ENCODE measurements around the gene PANK3.

PANK3 gene

DNA sequence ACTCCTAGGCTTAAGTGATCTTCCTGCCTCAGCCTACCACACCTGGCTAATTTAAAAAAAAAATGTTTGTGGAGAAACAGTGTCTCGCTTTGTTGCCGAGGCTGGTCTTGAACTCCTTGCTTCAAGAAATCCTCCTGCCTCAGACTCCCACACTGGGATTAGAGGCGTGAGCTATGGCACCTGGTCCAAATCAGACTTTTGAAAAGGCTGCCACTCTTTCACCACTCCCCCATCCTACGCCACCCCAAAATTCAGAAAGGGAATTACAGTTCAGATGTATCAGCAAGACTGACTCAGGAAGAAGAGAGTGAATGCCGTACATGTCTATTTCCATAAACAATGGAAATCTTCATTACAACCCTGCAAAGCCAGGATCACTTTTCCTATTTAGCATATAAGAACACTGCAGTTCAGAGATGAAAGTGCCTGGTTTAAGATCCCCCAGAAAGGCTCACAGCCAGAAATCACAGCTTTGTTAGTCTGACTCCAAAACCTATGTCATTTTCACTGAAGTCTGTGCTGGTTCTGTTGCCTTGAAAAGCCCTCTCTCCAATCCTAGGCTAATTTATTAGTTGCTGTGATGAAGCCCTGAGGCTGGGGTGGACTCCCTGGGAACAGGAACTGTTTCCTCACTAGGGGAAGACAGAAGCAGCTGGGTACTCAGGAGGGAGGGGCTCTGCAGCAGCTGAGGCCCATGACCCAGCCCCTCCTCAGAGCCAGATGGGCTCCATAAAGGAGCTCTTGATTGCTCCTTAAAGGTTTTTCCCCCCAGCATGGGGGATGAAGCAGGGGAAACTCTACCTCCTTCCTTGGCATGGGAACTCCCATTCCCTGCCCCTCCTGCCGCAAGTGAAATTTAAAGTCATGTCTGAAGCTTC is 46.9 kb downstream of the PANK3 start:
- TF ChIP-seq POLR2A (IDR thresholded peaks at IDR 0.05; ENCODE audit: low read depth, low read length) (no peak), TAF1 (IDR thresholded peaks at IDR 0.05; ENCODE audit: borderline replicate concordance, low read depth, low read length) (no peak), POLR2AphosphoS5 (IDR thresholded peaks at IDR 0.05; ENCODE audit: low read depth, low read length) (no peak)
- FAIRE-seq = no peak
- DNase-seq (ENCODE audit: insufficient read length) = no peak

GRCh38 chr5:168531191-168531590 is 48.0 kb downstream of the PANK3 start:
- TF ChIP-seq TAF1 (IDR thresholded peaks at IDR 0.05; ENCODE audit: borderline replicate concordance, low read depth, low read length) = no peak
- TF ChIP-seq POLR2AphosphoS5 (IDR thresholded peaks at IDR 0.05; ENCODE audit: low read depth, low read length) = no peak
- no peak for TF ChIP-seq POLR2A (IDR thresholded peaks at IDR 0.05; ENCODE audit: low read depth, low read length)
- FAIRE-seq (no peak), DNase-seq (ENCODE audit: insufficient read length) (no peak)

DNA sequence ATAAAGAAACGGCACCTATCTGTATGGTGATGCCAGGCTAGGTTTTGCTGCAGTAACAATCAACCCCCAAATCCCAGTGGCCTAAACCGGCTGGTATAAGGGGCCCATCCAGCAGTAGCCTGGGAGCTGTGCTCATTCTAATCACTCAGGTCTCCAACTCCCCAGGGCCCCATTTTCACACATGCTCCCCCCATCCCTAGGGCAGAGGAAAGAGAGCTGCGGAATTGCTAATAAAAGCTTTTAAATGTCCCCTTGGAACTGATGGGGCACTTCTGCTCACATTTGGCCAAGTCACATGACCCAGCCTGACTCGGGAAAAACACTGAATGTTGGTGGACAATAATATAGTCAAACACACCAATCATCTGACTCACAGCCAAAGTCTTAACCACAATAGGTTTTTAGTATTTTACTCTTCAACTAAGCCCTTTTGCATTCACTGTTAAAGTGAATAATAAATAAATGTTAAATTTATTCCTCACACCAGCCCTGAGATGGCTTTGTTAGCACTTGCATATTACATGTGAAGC is 48.5 kb downstream of the PANK3 start:
- TF ChIP-seq POLR2A (IDR thresholded peaks at IDR 0.05; ENCODE audit: low read depth, low read length) (no peak), POLR2AphosphoS5 (IDR thresholded peaks at IDR 0.05; ENCODE audit: low read depth, low read length) (no peak), TAF1 (IDR thresholded peaks at IDR 0.05; ENCODE audit: borderline replicate concordance, low read depth, low read length) (no peak)
- no peak for DNase-seq (ENCODE audit: insufficient read length)
- no peak for FAIRE-seq

- TF ChIP-seq POLR2AphosphoS5 (IDR thresholded peaks at IDR 0.05; ENCODE audit: low read depth, low read length) (no peak), TAF1 (IDR thresholded peaks at IDR 0.05; ENCODE audit: borderline replicate concordance, low read depth, low read length) (no peak), POLR2A (IDR thresholded peaks at IDR 0.05; ENCODE audit: low read depth, low read length) (no peak)
- FAIRE-seq (no peak), DNase-seq (ENCODE audit: insufficient read length) (no peak)
Measured at GRCh38 chr5:168529374-168530234, 49.6 kb downstream of the PANK3 start.

DNA sequence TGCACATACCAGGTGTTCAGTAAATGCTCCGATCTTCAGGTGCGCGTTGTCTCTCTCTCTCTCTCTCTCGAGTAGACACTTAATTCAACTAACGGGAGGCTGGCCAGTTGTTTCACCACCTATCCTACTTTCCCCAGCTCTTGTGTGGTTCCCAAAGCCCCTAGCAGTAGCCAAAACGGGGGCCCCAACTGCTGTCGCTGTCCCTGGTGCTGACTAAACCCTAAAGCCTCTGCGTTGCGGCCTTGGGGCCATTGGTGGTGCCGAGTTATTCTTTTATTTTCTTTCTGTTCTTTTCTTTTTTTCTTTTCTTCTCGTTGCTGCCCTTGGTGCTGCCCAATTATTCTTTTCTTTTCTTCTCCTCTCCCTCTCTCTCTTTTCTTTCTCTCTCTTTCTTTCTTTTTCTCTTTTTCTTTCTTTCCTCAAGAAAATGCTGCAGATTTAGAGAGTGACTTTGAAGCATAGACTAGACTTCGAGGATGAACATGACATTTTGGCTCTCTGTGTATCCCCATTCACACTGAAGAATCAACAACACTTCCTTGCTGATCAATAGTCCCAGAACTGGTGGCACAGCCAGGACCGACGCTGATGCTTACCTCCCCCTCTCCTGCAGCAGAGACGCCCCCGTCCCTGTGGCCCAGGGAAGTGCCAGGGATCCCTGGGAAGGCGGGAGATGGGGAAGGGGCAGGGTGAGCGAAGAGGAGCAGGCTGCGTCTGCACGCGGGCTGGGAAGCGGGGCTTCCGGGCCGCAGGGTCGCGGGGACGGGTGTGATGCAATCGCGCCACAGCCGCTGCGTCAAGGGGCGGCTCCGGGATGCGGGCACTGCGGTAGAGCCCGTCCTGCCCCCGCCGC is 50.4 kb downstream of the PANK3 start, which contains the start of gene FBLL1:
TSS of gene FBLL1 (plus strand) at position 785 of the 853 bp plus-strand sequence. CDS start 200 bp downstream, outside the sequence.
- no peak for DNase-seq (ENCODE audit: insufficient read length)
- TF ChIP-seq POLR2AphosphoS5 (IDR thresholded peaks at IDR 0.05; ENCODE audit: low read depth, low read length) (no peak), TAF1 (IDR thresholded peaks at IDR 0.05; ENCODE audit: borderline replicate concordance, low read depth, low read length) (no peak), POLR2A (IDR thresholded peaks at IDR 0.05; ENCODE audit: low read depth, low read length) (no peak)

GRCh38 chr5:168527756-168528295 is 51.3 kb downstream of the PANK3 start:
- FAIRE-seq (no peak), DNase-seq (ENCODE audit: insufficient read length) (no peak)
- no peak for TF ChIP-seq POLR2AphosphoS5 (IDR thresholded peaks at IDR 0.05; ENCODE audit: low read depth, low read length)
- TF ChIP-seq POLR2A (IDR thresholded peaks at IDR 0.05; ENCODE audit: low read depth, low read length) = no peak
- no peak for TF ChIP-seq TAF1 (IDR thresholded peaks at IDR 0.05; ENCODE audit: borderline replicate concordance, low read depth, low read length)

More for the DNA sequence above, 50.4 kb downstream of the PANK3 start, which contains the start of gene FBLL1:
- FAIRE-seq = no peak

- TF ChIP-seq TAF1 (IDR thresholded peaks at IDR 0.05; ENCODE audit: borderline replicate concordance, low read depth, low read length) (no peak), POLR2AphosphoS5 (IDR thresholded peaks at IDR 0.05; ENCODE audit: low read depth, low read length) (no peak), POLR2A (IDR thresholded peaks at IDR 0.05; ENCODE audit: low read depth, low read length) (no peak)
- no peak for FAIRE-seq
- DNase-seq (ENCODE audit: insufficient read length) = no peak
Measured at GRCh38 chr5:168525856-168526255, 53.3 kb downstream of the PANK3 start.

DNA sequence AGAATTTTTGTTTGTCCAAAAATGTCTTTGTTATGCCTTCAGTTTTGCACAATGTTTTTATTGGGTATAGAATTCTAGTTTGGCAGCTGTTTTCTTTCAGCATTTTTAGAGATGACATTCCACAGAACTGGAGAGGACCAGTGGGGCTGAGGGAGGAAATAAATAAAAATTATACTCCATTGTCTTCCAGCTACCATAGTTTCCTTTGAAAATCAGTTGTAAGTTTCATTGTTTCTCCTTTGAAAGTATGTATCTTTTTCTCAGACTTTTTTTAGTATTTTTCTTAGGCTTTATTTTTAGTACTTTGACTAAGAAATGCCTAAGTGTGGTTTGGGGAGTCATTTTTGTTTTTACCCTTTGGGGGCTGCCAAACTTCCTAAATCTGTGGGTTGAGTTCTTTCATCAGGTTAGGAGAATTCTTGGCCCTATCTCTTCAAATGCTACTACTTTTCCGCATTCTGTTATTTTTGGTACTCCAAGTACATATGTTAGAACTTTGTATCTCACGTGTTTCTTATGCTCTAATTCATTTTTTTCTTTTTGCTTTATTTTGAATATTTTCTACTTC is 65.2 kb downstream of the PANK3 start:
- no peak for TF ChIP-seq POLR2AphosphoS5 (IDR thresholded peaks at IDR 0.05; ENCODE audit: low read depth, low read length)
- no peak for TF ChIP-seq POLR2A (IDR thresholded peaks at IDR 0.05; ENCODE audit: low read depth, low read length)
- FAIRE-seq = no peak
- no peak for DNase-seq (ENCODE audit: insufficient read length)

DNA sequence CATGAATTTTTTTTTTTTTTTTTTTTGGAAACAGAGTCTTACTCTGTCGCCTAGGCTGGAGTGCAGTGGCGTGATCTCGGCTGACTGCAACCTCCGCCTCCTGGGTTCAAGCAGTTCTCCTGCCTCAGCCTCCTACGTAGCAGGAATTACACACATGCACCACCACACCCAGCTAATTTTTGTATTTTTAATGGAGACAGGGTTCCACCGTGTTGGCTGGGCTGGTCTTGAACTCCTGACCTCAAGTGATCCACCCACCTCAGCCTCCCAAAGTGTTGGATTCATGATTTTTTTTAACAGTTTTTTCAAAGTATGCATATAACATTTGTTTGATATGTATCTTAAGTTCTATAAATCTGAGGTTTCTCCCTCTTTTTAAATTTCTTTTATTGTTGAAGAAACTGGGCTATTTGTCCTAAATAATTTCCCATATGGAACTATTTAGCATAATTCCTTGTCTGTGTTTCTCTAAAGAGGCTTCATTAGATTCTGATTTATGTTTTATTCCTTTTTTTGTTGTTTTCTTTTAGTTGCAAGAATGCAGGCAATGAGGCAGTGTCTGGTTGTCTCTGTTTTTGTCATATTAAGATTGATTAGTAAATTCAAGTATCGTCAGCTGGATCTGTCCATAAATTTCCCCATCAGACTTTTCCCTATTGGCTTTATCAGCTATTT is 76.5 kb downstream of the PANK3 start:
- TF ChIP-seq TAF1 (IDR thresholded peaks at IDR 0.05; ENCODE audit: borderline replicate concordance, low read depth, low read length) (no peak), POLR2AphosphoS5 (IDR thresholded peaks at IDR 0.05; ENCODE audit: low read depth, low read length) (no peak), POLR2A (IDR thresholded peaks at IDR 0.05; ENCODE audit: low read depth, low read length) (no peak)
- DNase-seq (ENCODE audit: insufficient read length) (no peak), FAIRE-seq (no peak)

Measured in GM12892 (cell line).